Right hindlimb (tissue), 1 donor: ENCODE measurements around the gene ADAM12.
"Not testable (repeated sequence)": the region's sequence is repeated elsewhere in the genome, so short reads cannot be mapped to it uniquely, and the experiment has no call there.

Experiments
- DNase-seq: peaks from one replicate; pipeline ENCODE4 v3.0.0-alpha.2; 2018

Gene ADAM12

GRCh38 chr10:126402721-126403695 is 14.7 kb upstream of the ADAM12 start:
- no peak for DNase-seq

- no peak for DNase-seq
Observed at GRCh38 chr10:126400641-126401040, 12.4 kb upstream of the ADAM12 start.

GRCh38 chr10:126398924-126399323 is 10.6 kb upstream of the ADAM12 start:
- no peak for DNase-seq

GRCh38 chr10:126398383-126398743 is 10.1 kb upstream of the ADAM12 start:
- no peak for DNase-seq

- no peak for DNase-seq
Observed at GRCh38 chr10:126397640-126398382, 9.5 kb upstream of the ADAM12 start.

GRCh38 chr10:126397156-126397555 is 8.9 kb upstream of the ADAM12 start:
- no peak for DNase-seq

GRCh38 chr10:126394948-126395347 is 6.7 kb upstream of the ADAM12 start:
- DNase-seq = peak; percentile 56

GRCh38 chr10:126393076-126393475 is 4.8 kb upstream of the ADAM12 start:
- DNase-seq = no peak

GRCh38 chr10:126392469-126392868 is 4.2 kb upstream of the ADAM12 start:
- DNase-seq = no peak

- no peak for DNase-seq
Observed at GRCh38 chr10:126392068-126392467, 3.8 kb upstream of the ADAM12 start.

- peak; percentile 61 for DNase-seq
Observed at GRCh38 chr10:126391192-126391885, 3.1 kb upstream of the ADAM12 start.

- no peak for DNase-seq
Observed at GRCh38 chr10:126390324-126390723, 2.0 kb upstream of the ADAM12 start.

GRCh38 chr10:126387041-126387921 is 996 bp downstream of the ADAM12 start:
- peak; percentile 91 for DNase-seq

- no peak for DNase-seq
Observed at GRCh38 chr10:126384269-126384873, 3.9 kb downstream of the ADAM12 start.

- peak; percentile 63 for DNase-seq
Observed at GRCh38 chr10:126380352-126381076, 7.8 kb downstream of the ADAM12 start.

- DNase-seq = not testable (repeated sequence)
Observed at GRCh38 chr10:126379166-126379565, 9.1 kb downstream of the ADAM12 start.

- DNase-seq = no peak
Observed at GRCh38 chr10:126376956-126377355, 11.3 kb downstream of the ADAM12 start.

- no peak for DNase-seq
Observed at GRCh38 chr10:126375926-126376554, 12.2 kb downstream of the ADAM12 start.

GRCh38 chr10:126375299-126375698 is 13.0 kb downstream of the ADAM12 start:
- DNase-seq = no peak

- DNase-seq = no peak
Observed at GRCh38 chr10:126374435-126374834, 13.8 kb downstream of the ADAM12 start.

- DNase-seq = no peak
Observed at GRCh38 chr10:126373972-126374371, 14.3 kb downstream of the ADAM12 start.
